Transverse colon (tissue), 4 donors: Measurements from ENCODE around the gene ZNF407. TPM values are rescaled to one million over a fixed set of nuclear protein-coding genes. Genes with fewer than 3 reads are reported as not detected.

Experiments used
- DNase-seq: peaks from one replicate; pipeline ENCODE4 v3.0.0-alpha.2; 2019
- H3K27ac ChIP-seq, 4 donors: fragments of 200-600 bp; sonication (generic); 2 replicates each; pipeline ENCODE4 v1.5.1; 2016 to 2018; ENCODE audit warnings: inconsistent platforms in 4 of 4
- H3K27me3 ChIP-seq: fragments of 200-600 bp; sonication (generic); 2 replicates; pipeline ENCODE4 v1.5.1; 2017; ENCODE audit warnings: inconsistent platforms
- H3K36me3 ChIP-seq, 4 donors: fragments of 200-600 bp; sonication (generic); 2 replicates each; pipeline ENCODE4 v1.5.1; 2017 to 2019; ENCODE audit warnings: inconsistent platforms in 4 of 4
- H3K4me1 ChIP-seq, 4 donors: fragments of 200-600 bp; sonication (generic); 2 replicates each; pipeline ENCODE4 v1.5.1; 2017 to 2020; ENCODE audit warnings: inconsistent platforms in 4 of 4
- H3K4me3 ChIP-seq, 4 donors: fragments of 200-600 bp; sonication (generic); 1 replicate in 1 of 4; 2 replicates in 3 of 4; pipeline versions ENCODE4 v1.5.1 to v1.6.1; 2017 to 2019; ENCODE audit warnings: inconsistent platforms in 4 of 4
- H3K9me3 ChIP-seq, 2 donors: fragments of 200-600 bp; sonication (generic); 2 replicates each; pipeline ENCODE4 v1.5.1; 2017 to 2019; ENCODE audit warnings: inconsistent platforms in 2 of 2
- EP300 ChIP-seq: sonication (generic); formaldehyde crosslinking; IDR thresholded peaks from one replicate; pipeline ENCODE4 v1.6.1; 2017; ENCODE audit warnings: antibody characterized with exemption, low read depth
- POLR2A ChIP-seq: fragments of 450-650 bp; IDR thresholded peaks from one replicate; pipeline ENCODE4 v1.6.1; 2016; ENCODE audit warnings: antibody characterized with exemption, mild to moderate bottlenecking, moderate library complexity
- POLR2AphosphoS5 ChIP-seq, 3 donors: sonication (generic); formaldehyde crosslinking; IDR thresholded peaks; one replicate each; pipeline ENCODE4 v1.6.1; 2016; ENCODE audit warnings: antibody characterized with exemption in 3 of 3
- WGBS, 2 donors: methylation state at CpG; one replicate each; pipeline ENCODE4 v1.1.5; 2018; ENCODE audit warnings: low coverage in 1 of 2; 5-methylcytosine and 5-hydroxymethylcytosine counted together
- in situ Hi-C, 4 donors: fragments of 200-750 bp; cut with MboI; loops; one replicate each; pipeline versions ENCODE4 v1.15.0 to v1.15.1; 2017; ENCODE audit warnings: low sequenced_read_pairs in 3 of 4, low pct_ligation_motif_present in 1 of 4, low pct_unique_long_range_greater_than_20kb in 1 of 4
- intact Hi-C: fragments of 100-400 bp; cut with DNase I; formaldehyde crosslinking; loops from one replicate; pipeline ENCODE4 v1.15.1; 2023; ENCODE audit warnings: low total_unique reads
- total RNA-seq, 4 donors: library from RNA; depleted of rRNA; stranded (reverse); fragments of >200 nt; gene quantifications; one replicate each; pipeline ENCODE4 v1.1.0, GENCODE V29; 2016
- TF ChIP-seq, protein P1 (sequence below), 5 experiments: fragments of 200-600 bp in 3 of 5; fragments of 450-650 bp in 2 of 5; sonication (generic) in 3 of 5; IDR thresholded peaks; 1 replicate in 2 of 5; 2 replicates in 3 of 5; pipeline ENCODE4 v1.5.1; 2016 to 2017; ENCODE audit warnings: antibody characterized with exemption in 5 of 5, inconsistent platforms in 3 of 5, mild to moderate bottlenecking in 2 of 5, moderate library complexity in 1 of 5

ZNF407 gene
- total RNA-seq, 4 donors from 2014 or later, result 13.5 to 24.1 (median 20.1) TPM

DNA sequence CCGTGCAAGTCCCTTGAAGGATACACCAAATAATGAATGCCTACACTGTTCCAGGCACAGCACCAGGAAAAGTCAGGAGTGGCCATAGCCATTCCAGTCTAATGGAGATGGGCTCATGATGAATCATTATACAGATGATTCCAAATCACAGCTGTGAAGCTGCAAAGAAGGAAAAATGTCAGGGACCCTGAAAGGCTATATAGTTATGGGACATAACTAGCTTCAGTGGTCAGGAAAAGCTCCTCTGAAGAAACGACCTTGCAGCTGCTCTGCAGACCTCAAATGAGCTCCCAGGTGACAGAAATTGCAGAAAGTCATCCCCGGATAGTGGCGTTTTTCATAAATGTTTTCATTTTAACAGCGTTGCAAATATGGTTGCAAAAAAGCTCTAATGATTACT lies 410.5 kb downstream of the ZNF407 start:
- Histone ChIP-seq H3K27me3 (no peaks in the 10 kb centered on the region), H3K36me3 (no peaks in the 10 kb centered on the region), H3K27ac (no peak overlapping the region), H3K4me1 (no peaks in the 10 kb centered on the region), H3K4me3 (no peak overlapping the region), H3K9me3 (no peaks in the 10 kb centered on the region)
- in situ Hi-C loops (no loop called here), intact Hi-C loops (no loop called here)
- 89 to 92% methylated on average over 4 to 5 of the region's 5 CpGs for WGBS, 2 donors
- TF ChIP-seq, protein P1, sequence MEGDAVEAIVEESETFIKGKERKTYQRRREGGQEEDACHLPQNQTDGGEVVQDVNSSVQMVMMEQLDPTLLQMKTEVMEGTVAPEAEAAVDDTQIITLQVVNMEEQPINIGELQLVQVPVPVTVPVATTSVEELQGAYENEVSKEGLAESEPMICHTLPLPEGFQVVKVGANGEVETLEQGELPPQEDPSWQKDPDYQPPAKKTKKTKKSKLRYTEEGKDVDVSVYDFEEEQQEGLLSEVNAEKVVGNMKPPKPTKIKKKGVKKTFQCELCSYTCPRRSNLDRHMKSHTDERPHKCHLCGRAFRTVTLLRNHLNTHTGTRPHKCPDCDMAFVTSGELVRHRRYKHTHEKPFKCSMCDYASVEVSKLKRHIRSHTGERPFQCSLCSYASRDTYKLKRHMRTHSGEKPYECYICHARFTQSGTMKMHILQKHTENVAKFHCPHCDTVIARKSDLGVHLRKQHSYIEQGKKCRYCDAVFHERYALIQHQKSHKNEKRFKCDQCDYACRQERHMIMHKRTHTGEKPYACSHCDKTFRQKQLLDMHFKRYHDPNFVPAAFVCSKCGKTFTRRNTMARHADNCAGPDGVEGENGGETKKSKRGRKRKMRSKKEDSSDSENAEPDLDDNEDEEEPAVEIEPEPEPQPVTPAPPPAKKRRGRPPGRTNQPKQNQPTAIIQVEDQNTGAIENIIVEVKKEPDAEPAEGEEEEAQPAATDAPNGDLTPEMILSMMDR (IDR thresholded peaks at IDR 0.05), result no peak
- TF ChIP-seq POLR2A (no peak), EP300 (no peak), POLR2AphosphoS5 (IDR thresholded peaks at IDR 0.05) (no peak)
- DNase-seq, result no peak

DNA sequence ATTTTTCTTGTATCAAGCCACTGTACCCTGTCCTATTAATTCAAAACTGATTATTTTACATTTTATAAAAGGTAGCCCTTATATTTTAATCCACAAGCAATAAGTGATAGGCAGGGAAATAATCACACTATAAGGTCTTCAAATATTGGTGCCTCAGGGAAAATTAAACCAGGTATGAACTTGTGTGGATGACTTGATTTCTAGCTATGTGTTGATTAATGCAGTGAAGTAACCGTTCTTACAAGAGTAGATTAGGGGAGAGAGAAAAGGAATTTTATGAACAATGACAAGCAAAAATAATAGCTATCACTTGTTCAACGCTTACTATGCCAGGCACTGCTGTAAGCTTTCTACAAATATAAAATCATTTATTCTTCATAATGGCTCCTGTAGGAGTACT lies 411.6 kb downstream of the ZNF407 start:
- no peaks in the 10 kb centered on the region for H3K36me3 ChIP-seq
- no peaks in the 10 kb centered on the region for H3K9me3 ChIP-seq
- no peaks in the 10 kb centered on the region for H3K4me1 ChIP-seq
- intact Hi-C loops, result no loop called here
- no peaks in the 10 kb centered on the region for H3K27me3 ChIP-seq
- in situ Hi-C loops, result no loop called here
- H3K4me3 ChIP-seq, result no peak overlapping the region
- DNase-seq, result no peak
- TF ChIP-seq, protein P1 (IDR thresholded peaks at IDR 0.05), result no peak
- WGBS, 2 donors, result 47 to 50% methylated on average over 2 of the region's 2 CpGs
- no peak overlapping the region for H3K27ac ChIP-seq

DNA sequence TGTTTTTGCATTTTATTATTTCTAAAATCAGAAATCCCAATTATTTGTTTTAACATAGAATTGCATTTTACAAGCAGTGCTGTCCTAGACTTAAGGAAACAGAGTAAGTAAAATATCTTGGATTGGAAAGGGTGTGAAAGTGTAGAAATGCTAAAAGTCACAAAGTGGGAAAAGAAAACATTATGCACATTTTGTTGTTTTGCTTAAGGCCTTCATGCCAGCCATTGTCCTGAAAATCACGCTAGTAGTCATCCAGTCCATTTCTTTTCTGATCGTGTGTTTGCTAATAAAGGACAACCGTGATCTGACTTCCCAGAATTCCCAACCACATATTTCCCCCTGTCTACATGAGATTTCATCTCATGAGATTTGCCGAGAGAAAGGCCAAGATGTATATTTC lies 412.2 kb downstream of the ZNF407 start:
- H3K27ac ChIP-seq, result no peak overlapping the region
- no peaks in the 10 kb centered on the region for H3K36me3 ChIP-seq
- intact Hi-C loops (no loop called here), in situ Hi-C loops (no loop called here)
- no peak for TF ChIP-seq POLR2AphosphoS5 (IDR thresholded peaks at IDR 0.05)
- TF ChIP-seq, protein P1 (IDR thresholded peaks at IDR 0.05), result no peak
- TF ChIP-seq POLR2A, result no peak
- TF ChIP-seq EP300, result no peak
- no peaks in the 10 kb centered on the region for H3K4me1 ChIP-seq
- 73 to 86% methylated on average over 4 of the region's 4 CpGs for WGBS, 2 donors
- no peak overlapping the region for H3K4me3 ChIP-seq
- DNase-seq, result no peak
- H3K9me3 ChIP-seq, result no peaks in the 10 kb centered on the region
- H3K27me3 ChIP-seq, result no peaks in the 10 kb centered on the region

DNA sequence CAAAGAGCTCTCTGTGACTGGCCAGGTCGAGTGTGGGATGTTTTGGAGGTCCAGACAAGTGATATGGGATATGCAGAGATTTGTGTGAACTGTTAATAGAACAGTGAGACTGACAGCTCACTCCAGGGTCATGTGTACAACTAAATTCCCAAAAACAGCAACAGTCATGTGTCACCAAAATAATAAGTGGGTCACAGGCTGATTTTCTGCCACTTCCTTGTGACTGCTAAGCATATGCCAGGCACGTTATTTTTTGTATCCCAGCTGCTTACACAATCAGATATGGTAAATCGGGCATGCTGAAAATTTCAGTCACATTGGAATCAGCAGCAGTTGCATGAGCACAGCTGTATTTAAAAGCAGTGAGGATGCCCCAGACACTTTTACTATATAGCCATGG lies 412.6 kb downstream of the ZNF407 start:
- in situ Hi-C loops, result no loop called here
- H3K36me3 ChIP-seq, result no peaks in the 10 kb centered on the region
- H3K27me3 ChIP-seq, result no peaks in the 10 kb centered on the region
- H3K4me1 ChIP-seq, result no peaks in the 10 kb centered on the region
- no peak for TF ChIP-seq POLR2AphosphoS5 (IDR thresholded peaks at IDR 0.05)
- TF ChIP-seq, protein P1 (IDR thresholded peaks at IDR 0.05), result no peak
- no peak for TF ChIP-seq POLR2A
- no peak for TF ChIP-seq EP300
- no peak for DNase-seq
- no peak overlapping the region for H3K27ac ChIP-seq
- 86 to 88% methylated on average over 1 to 3 of the region's 3 CpGs for WGBS, 2 donors
- intact Hi-C loops, result no loop called here
- no peak overlapping the region for H3K4me3 ChIP-seq
- H3K9me3 ChIP-seq, result no peaks in the 10 kb centered on the region
